IMR-90 (cell line): ENCODE results near the gene PHKG2. TPM values are rescaled to one million over a fixed set of nuclear protein-coding genes. Genes with fewer than 3 reads are reported as not detected.

Experiments used
- BHLHE40 ChIP-seq: fragments of 150-350 bp; IDR thresholded peaks from 2 replicates; pipeline ENCODE4 v1.6.1; 2016; ENCODE audit warnings: mild to moderate bottlenecking, low read depth, low read length
- CEBPB ChIP-seq: IDR thresholded peaks from 2 replicates; pipeline ENCODE4 v1.6.1; 2012; ENCODE audit warnings: low read depth, low read length, improper control_type of control experiment
- CHD1 ChIP-seq: IDR thresholded peaks from 2 replicates; pipeline ENCODE4 v1.6.1; 2012; ENCODE audit warnings: low read depth, low read length, improper control_type of control experiment
- MXI1 ChIP-seq: IDR thresholded peaks from 2 replicates; pipeline ENCODE4 v1.6.1; 2012; ENCODE audit warnings: low read depth, mild to moderate bottlenecking, low read length, moderate library complexity, borderline replicate concordance
- NFE2L2 ChIP-seq: fragments of 150-350 bp; IDR thresholded peaks from 2 replicates; pipeline ENCODE4 v1.6.1; 2016; ENCODE audit warnings: low read depth, mild to moderate bottlenecking, low read length
- SMC3 ChIP-seq: fragments of 150-350 bp; IDR thresholded peaks from 2 replicates; pipeline ENCODE4 v1.6.1; 2016; ENCODE audit warnings: low read depth, mild to moderate bottlenecking, antibody characterized with exemption, low read length, moderate library complexity
- polyA plus RNA-seq, 3 experiments: library from polyadenylated mRNA; depleted of rRNA; stranded (reverse); fragments of >200 nt; gene quantifications; 2 replicates each; pipeline ENCODE4 v1.2.3, GENCODE V29; 2012; ENCODE audit warnings: low replicate concordance in 1 of 3
- total RNA-seq: library from RNA; depleted of rRNA; stranded (reverse); fragments of >200 nt; gene quantifications from 2 replicates; pipeline ENCODE4 v1.2.3, GENCODE V29; 2012

PHKG2 gene
- total and polyA plus RNA-seq, 2 of the 4 experiments (the other 2 are of a cell fraction) = 26.0 to 38.9 TPM

GRCh38 chr16:30747799-30748633 lies at the start of gene PHKG2 (continued):
- TF ChIP-seq BHLHE40 = peak; percentile 93
- no peak for TF ChIP-seq SMC3
- peak; percentile 76 for TF ChIP-seq MXI1
- no peak for TF ChIP-seq NFE2L2
- no peak for TF ChIP-seq CHD1
- no peak for TF ChIP-seq CEBPB
